Muscle of leg (tissue), 11 donors: Measurements from ENCODE around the gene SYNDIG1. TPM values are rescaled to one million over a fixed set of nuclear protein-coding genes. Genes with fewer than 3 reads are reported as not detected.

Experiments used
- DNase-seq: peaks from one replicate; pipeline ENCODE4 v3.0.0; 2013
- H3K27ac ChIP-seq: one replicate; pipeline ENCODE4 v1.5.1; 2013; ENCODE audit warnings: mild to moderate bottlenecking, low read length, control low read depth
- H3K27me3 ChIP-seq: one replicate; pipeline ENCODE4 v1.6.1; 2013; ENCODE audit warnings: low read length; ENCODE audit not compliant: control insufficient read depth, insufficient read depth
- H3K36me3 ChIP-seq: one replicate; pipeline ENCODE4 v1.6.1; 2013; ENCODE audit warnings: low read length; ENCODE audit not compliant: control insufficient read depth, insufficient read depth
- H3K4me1 ChIP-seq: one replicate; pipeline ENCODE4 v1.6.1; 2013; ENCODE audit warnings: low read length; ENCODE audit not compliant: control insufficient read depth, insufficient read depth
- H3K4me3 ChIP-seq: one replicate; pipeline ENCODE4 v1.5.1; 2013; ENCODE audit warnings: low read length, control low read depth
- H3K9me3 ChIP-seq: replicated peaks from 2 replicates; pipeline ENCODE4 v1.6.1; 2013; ENCODE audit warnings: low read depth, low read length; ENCODE audit not compliant: control insufficient read depth
- WGBS: methylation state at CpG from one replicate; pipeline ENCODE4 v1.1.5; 2013; ENCODE audit warnings: missing lambda C conversion rate; ENCODE audit not compliant: insufficient coverage; 5-methylcytosine and 5-hydroxymethylcytosine counted together
- polyA plus RNA-seq, 8 donors: library from polyadenylated mRNA; unstranded; fragments of 120-200 nt; gene quantifications; one replicate each; pipeline versions ENCODE4 v1.2.1 to v1.2.3, GENCODE V29; 2013; ENCODE audit warnings: inconsistent platforms in 1 of 8, low replicate concordance in 1 of 8; ENCODE audit not compliant: insufficient read length in 8 of 8, insufficient read depth in 1 of 8
- total RNA-seq: library from RNA; stranded (reverse); fragments of 120-200 nt; gene quantifications from one replicate; pipeline ENCODE4 v1.2.4, GENCODE V29; 2013

SYNDIG1 gene
- total and polyA plus RNA-seq, 9 donors: 2.5 to 5.3 (median 4.3) TPM

DNA sequence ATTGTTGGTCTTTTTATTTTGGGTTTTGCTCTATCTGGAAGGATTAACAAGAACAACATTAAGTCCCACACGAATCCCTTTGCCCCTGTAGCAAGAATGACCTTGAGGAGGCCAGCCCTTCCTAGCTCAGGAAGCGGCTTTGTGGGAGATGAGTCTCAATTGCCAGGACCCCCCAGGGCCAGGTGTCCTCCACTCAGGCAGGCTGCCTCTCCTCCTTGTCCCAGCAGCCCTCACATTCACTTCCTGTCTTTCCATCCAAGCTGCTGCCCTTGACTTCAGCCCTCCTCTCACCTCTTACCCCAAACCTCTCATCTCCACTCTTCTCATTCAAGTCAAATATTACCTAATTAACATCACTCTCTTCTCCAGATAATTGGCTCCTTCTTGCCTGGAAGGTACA, 22.6 kb upstream of the SYNDIG1 start:
- Histone ChIP-seq H3K9me3 (no peaks in the 10 kb centered on the region), H3K4me1 (peaks cover 2% of the 10 kb centered on the region), H3K36me3 (no peaks in the 10 kb centered on the region), H3K4me3 (no peak overlapping the region), H3K27ac (no peak overlapping the region), H3K27me3 (peaks cover 2% of the 10 kb centered on the region)
- 79% methylated on average over 2 of the region's 2 CpGs for WGBS
- DNase-seq: no peak

DNA sequence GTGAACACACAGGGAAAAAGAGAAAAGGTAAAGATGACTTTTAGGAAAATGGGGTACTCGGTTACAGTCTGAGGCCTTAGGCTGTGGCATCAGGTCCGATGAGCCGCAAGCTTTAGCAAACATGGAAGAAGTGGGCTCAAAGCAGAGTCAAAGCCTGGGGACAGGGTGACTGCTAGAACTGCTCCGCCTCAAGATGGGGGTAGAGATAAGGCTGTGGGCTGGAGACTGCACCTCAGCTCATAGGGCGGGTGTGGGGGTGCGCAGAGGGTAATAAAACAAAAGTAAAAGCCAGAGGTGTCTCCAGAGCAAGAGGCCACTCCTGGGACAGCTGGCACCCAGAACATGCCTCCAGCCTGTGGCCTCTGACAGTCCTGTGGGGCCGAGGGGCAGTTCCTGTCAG, 21.3 kb upstream of the SYNDIG1 start:
- Histone ChIP-seq H3K36me3 (no peaks in the 10 kb centered on the region), H3K27me3 (peaks cover 2% of the 10 kb centered on the region)

DNA sequence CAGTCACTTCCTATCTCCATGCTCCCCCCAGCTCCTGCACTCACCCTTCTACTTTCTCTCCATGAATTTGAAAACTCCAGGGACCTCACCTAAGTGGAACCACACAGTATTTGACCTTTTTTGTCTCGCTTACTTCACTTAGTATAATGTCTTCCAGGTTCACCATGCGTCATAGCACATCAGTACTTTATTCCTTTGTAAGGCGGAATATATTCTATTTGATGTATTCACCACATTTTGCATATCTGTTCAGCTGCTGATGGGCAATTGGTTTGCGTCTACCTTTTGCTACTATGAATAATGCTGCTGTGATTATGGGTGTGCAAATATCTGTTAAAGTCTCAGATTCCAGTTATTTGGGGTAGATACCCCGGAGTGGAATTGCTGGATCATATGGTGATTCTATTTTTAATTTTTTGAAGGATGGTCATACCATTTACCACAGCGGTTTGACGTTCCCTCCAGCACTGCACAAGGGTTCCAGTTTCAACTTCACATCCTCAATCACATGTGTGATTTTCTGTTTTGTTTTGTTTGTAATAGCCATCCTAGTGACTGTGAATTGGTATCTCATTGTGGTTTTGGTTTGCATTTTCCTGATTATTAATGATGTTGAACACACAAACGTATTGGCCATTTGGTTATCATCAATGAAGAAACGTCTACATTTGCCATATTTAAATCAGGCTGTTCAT, 20.3 kb upstream of the SYNDIG1 start:
- Histone ChIP-seq H3K36me3 (no peaks in the 10 kb centered on the region), H3K27ac (no peak overlapping the region), H3K4me1 (peaks cover 2% of the 10 kb centered on the region), H3K4me3 (no peak overlapping the region), H3K27me3 (peaks cover 2% of the 10 kb centered on the region), H3K9me3 (no peaks in the 10 kb centered on the region)
- DNase-seq: no peak
- no CpG with 5 or more reads among the region's 9 CpGs for WGBS

More for the DNA sequence above, 21.3 kb upstream of the SYNDIG1 start:
- H3K4me1 ChIP-seq: peaks cover 2% of the 10 kb centered on the region
- H3K9me3 ChIP-seq: no peaks in the 10 kb centered on the region
- H3K4me3 ChIP-seq: no peak overlapping the region
- no peak overlapping the region for H3K27ac ChIP-seq
- 74% methylated on average over 6 of the region's 7 CpGs for WGBS
- DNase-seq: no peak

DNA sequence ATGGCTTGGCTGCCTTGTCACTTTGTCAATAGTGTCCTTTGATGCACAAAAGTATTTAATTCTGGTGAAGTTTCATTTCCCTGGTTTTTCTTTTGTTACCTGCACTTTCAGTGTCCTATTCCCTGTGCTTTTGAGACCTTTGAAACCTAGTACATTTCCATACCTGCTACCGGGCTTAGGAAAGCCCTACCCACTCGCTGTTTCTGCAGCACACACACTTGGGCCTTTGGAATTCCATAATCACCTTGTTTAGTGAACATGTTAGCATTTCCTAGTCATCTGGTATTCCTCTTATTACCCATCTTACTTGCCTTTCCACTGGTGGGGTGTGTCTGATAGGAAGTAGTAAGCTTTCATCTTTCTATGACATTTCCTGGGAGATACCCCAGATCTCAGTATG, 19.3 kb upstream of the SYNDIG1 start:
- no peak for DNase-seq
- H3K27ac ChIP-seq: no peak overlapping the region
- H3K36me3 ChIP-seq: no peaks in the 10 kb centered on the region
- H3K9me3 ChIP-seq: no peaks in the 10 kb centered on the region
- no peak overlapping the region for H3K4me3 ChIP-seq
- no CpG with 5 or more reads among the region's 2 CpGs for WGBS
- H3K27me3 ChIP-seq: peaks cover 2% of the 10 kb centered on the region
- H3K4me1 ChIP-seq: peaks cover 2% of the 10 kb centered on the region

DNA sequence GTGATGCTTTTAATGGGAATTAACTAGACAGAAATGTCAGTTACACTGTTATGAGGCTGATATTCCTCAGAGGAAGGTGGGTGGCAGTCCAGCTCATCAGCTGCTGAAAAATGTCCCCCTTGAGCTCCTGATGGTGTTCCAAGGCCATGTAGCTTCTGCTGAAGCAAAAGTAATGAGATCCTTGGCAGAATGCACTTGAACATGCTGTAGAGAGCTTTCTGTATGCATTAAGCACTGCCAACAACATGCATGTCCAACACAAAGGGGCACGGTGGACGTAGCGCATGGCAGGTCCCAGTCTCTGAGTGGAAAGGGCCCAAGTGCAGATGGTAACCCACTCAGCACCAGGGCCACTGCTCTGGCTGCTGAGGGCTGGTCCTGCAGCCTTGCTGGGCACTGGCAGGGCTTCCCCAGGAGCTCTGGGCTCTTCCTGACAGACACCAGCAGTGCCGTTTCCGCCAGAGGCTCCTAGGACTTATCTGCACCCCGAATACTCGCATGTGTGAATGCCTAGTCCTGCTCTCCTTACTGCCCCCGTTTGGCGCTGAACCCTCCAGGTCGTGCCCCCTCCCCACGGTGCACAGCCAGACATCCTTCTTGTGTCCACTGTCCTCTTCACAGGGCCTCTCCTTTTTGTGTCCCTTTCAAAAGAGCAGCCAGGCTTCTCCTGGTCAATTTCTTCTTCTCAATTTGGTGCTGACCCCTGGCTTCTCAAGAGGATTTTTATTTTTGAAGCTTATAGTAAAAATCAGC, 18.6 kb upstream of the SYNDIG1 start:
- no peak overlapping the region for H3K4me3 ChIP-seq
- H3K4me1 ChIP-seq: peaks cover 2% of the 10 kb centered on the region
- H3K36me3 ChIP-seq: no peaks in the 10 kb centered on the region
- H3K9me3 ChIP-seq: no peaks in the 10 kb centered on the region
- WGBS: 65% methylated on average over 11 of the region's 11 CpGs
- H3K27me3 ChIP-seq: peaks cover 2% of the 10 kb centered on the region
- no peak overlapping the region for H3K27ac ChIP-seq
- no peak for DNase-seq

DNA sequence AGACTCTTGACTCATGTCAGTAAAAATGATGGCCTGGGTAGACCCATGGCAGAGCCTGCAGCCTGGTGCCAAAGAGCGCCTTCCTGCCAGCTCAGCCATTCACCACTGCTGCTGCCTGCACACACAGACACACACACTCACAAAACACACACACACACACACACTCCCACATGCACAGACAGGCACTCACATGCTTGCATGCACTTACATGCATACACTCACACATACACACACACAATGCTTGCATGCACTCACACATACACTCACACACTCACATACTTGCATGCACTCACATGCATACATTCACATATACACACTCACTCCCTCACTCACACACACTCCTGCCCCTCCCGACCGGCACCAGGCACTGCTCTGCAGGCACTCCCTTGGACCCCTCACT, 18.0 kb upstream of the SYNDIG1 start:
- Histone ChIP-seq H3K27ac (no peak overlapping the region), H3K27me3 (peaks cover 3% of the 10 kb centered on the region), H3K4me3 (no peak overlapping the region), H3K36me3 (no peaks in the 10 kb centered on the region), H3K9me3 (no peaks in the 10 kb centered on the region), H3K4me1 (peaks cover 2% of the 10 kb centered on the region)
- DNase-seq: no peak
- WGBS: 83% methylated on average over 3 of the region's 3 CpGs

DNA sequence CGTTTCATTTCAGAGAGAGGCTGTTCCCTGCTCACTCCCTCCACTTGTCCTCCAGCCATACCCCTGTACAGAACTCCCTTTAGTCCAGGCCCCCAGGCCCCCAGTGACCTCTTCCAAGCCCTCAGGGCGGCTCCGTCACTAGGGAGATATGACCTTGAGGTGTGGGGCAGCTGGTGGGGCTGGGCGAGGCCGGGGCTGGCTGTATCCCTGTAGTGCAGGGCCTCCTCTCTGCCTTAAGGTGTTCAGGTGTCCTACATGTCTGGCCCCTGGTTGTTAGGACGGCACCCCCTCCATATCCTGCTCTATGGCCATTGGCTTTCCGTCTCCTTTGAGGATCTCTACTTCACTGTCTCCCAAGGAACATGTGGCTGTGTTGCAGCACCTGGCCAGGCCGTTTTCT, 17.4 kb upstream of the SYNDIG1 start:
- no peak overlapping the region for H3K27ac ChIP-seq
- H3K4me3 ChIP-seq: no peak overlapping the region
- peaks cover 5% of the 10 kb centered on the region for H3K27me3 ChIP-seq
- no peaks in the 10 kb centered on the region for H3K9me3 ChIP-seq
- H3K36me3 ChIP-seq: no peaks in the 10 kb centered on the region
- no peak for DNase-seq
- no peaks in the 10 kb centered on the region for H3K4me1 ChIP-seq
- 80% methylated on average over 6 of the region's 8 CpGs for WGBS

DNA sequence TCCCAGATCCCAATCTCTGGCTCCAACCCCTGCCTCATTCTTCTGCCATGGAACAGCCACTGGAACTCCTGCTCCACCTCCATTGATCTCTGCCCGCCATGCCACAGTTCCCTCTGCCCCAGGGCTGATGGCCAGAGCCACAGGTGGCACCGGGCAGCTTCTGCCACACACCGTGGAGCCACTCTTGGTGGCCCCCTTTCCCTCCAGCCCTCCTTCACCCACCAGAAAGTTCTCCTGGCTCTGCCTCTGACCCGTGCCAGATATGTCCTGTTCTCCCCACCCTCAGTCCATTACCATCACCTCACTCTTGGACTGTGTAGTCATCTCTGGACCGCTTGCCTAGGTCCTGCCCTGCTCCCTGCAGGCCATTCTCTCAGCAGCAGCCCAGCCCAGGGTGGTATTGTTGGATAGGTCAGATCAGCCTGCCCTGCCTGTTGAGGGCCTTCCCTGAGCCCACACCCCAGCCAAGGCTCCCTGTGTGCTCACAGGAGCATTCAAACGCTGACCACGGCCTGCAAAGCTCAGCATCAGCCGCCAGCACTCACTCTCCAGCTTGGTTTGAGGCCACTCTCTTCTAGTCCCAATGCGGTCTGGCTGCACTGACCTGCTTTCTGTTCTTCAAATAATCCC, 16.8 kb upstream of the SYNDIG1 start:
- H3K4me3 ChIP-seq: no peak overlapping the region
- WGBS: 83% methylated on average over 8 of the region's 9 CpGs
- no peak overlapping the region for H3K27ac ChIP-seq
- H3K27me3 ChIP-seq: peaks cover 5% of the 10 kb centered on the region
- DNase-seq: no peak
- no peaks in the 10 kb centered on the region for H3K9me3 ChIP-seq
- H3K4me1 ChIP-seq: no peaks in the 10 kb centered on the region
- no peaks in the 10 kb centered on the region for H3K36me3 ChIP-seq

DNA sequence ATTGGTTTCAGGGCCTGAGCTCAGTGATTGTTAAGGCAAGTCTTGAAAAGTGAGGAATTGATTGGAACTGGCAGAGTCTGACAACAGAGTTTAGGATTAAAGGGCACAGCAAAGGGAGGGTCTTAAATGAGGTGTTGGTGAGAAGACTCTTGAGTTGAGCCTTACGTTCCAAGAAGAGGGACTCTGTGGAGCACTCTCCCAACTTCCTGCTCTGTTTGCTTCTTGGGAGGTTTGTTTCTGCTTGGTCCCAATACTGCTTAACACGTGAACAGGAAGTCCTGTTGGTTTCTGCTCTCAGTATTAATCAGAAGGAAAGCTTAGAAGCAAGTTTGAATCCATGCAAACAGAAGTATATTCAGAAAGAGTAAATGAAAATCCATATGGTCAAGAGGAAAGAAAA, 15.6 kb upstream of the SYNDIG1 start:
- WGBS: 40% methylated on average over 1 of the region's 2 CpGs
- no peak overlapping the region for H3K4me3 ChIP-seq
- no peaks in the 10 kb centered on the region for H3K9me3 ChIP-seq
- no peaks in the 10 kb centered on the region for H3K36me3 ChIP-seq
- peaks cover 6% of the 10 kb centered on the region for H3K4me1 ChIP-seq
- peaks cover 5% of the 10 kb centered on the region for H3K27me3 ChIP-seq
- DNase-seq: peak; percentile 43
- H3K27ac ChIP-seq: no peak overlapping the region

DNA sequence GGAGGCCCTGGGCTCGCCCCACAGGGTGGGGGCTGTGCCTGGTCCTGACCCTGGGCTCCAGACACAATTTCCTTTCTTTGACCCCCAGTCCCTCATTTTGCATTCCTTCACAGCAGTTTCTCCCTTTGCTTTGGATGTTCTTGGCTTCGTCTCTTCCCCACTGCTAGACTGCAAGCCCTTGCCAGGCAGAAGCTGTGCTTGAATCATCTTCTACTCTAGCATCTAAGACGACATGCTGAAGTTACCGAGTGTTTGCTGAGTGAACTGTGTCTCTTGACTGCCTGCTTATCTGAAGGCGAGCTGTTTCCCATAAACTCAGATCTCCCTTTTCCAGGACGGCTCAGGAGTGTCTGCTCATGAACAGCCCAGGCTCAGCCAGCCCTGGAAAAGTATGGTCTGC, 14.3 kb upstream of the SYNDIG1 start:
- H3K27me3 ChIP-seq: peaks cover 5% of the 10 kb centered on the region
- WGBS: 61% methylated on average over 3 of the region's 6 CpGs
- no peak overlapping the region for H3K27ac ChIP-seq

More for the DNA sequence above, 14.3 kb upstream of the SYNDIG1 start:
- H3K4me3 ChIP-seq: no peak overlapping the region
- no peaks in the 10 kb centered on the region for H3K9me3 ChIP-seq
- no peak for DNase-seq
- H3K4me1 ChIP-seq: peaks cover 7% of the 10 kb centered on the region
- H3K36me3 ChIP-seq: no peaks in the 10 kb centered on the region
